ENCODE results near the gene BOC.

BOC gene

GRCh38 chr3:113285226-113285625 lies 73.9 kb downstream of the BOC start:
- no peak for DNase-seq (ENCODE audit: low read depth, low spot score)

- DNase-seq (ENCODE audit: low read depth, low spot score) = no peak
These were observed 74.4 kb downstream of the BOC start for GRCh38 chr3:113285741-113286140.

- DNase-seq (ENCODE audit: low read depth, low spot score) = no peak
These were observed 75.2 kb downstream of the BOC start for GRCh38 chr3:113286524-113286923.

- DNase-seq (ENCODE audit: low read depth, low spot score) = no peak
These were observed 75.9 kb downstream of the BOC start for GRCh38 chr3:113287111-113287802.

- DNase-seq (ENCODE audit: low read depth, low spot score) = peak; percentile 20
These were observed 76.7 kb downstream of the BOC start for GRCh38 chr3:113287803-113288648.

- no peak for DNase-seq (ENCODE audit: low read depth, low spot score)
These were observed 77.5 kb downstream of the BOC start for GRCh38 chr3:113288881-113289280.

GRCh38 chr3:113291572-113291971 lies 80.2 kb downstream of the BOC start:
- DNase-seq (ENCODE audit: low read depth, low spot score) = no peak

- DNase-seq (ENCODE audit: low read depth, low spot score) = no peak
These were observed 81.6 kb downstream of the BOC start for GRCh38 chr3:113292933-113293332.

GRCh38 chr3:113293348-113293747 lies 82.0 kb downstream of the BOC start:
- no peak for DNase-seq (ENCODE audit: low read depth, low spot score)

- no peak for DNase-seq (ENCODE audit: low read depth, low spot score)
These were observed 84.1 kb downstream of the BOC start for GRCh38 chr3:113295463-113295862.

GRCh38 chr3:113297287-113297686 lies 85.9 kb downstream of the BOC start:
- DNase-seq (ENCODE audit: low read depth, low spot score) = no peak

GRCh38 chr3:113297841-113298240 lies 86.5 kb downstream of the BOC start:
- no peak for DNase-seq (ENCODE audit: low read depth, low spot score)

GRCh38 chr3:113300596-113300995 lies 89.2 kb downstream of the BOC start:
- DNase-seq (ENCODE audit: low read depth, low spot score) = no peak

- no peak for DNase-seq (ENCODE audit: low read depth, low spot score)
These were observed 92.7 kb downstream of the BOC start for GRCh38 chr3:113304102-113304501.

- no peak for DNase-seq (ENCODE audit: low read depth, low spot score)
These were observed 93.6 kb downstream of the BOC start for GRCh38 chr3:113304856-113305540.

GRCh38 chr3:113310960-113311359 lies 99.6 kb downstream of the BOC start:
- no peak for DNase-seq (ENCODE audit: low read depth, low spot score)

GRCh38 chr3:113312416-113312815 lies 101.1 kb downstream of the BOC start:
- no peak for DNase-seq (ENCODE audit: low read depth, low spot score)

GRCh38 chr3:113314923-113315322 lies 103.6 kb downstream of the BOC start:
- no peak for DNase-seq (ENCODE audit: low read depth, low spot score)

- no peak for DNase-seq (ENCODE audit: low read depth, low spot score)
These were observed 118.4 kb downstream of the BOC start for GRCh38 chr3:113329757-113330156.

GRCh38 chr3:113330742-113331141 lies 119.4 kb downstream of the BOC start:
- no peak for DNase-seq (ENCODE audit: low read depth, low spot score)

GRCh38 chr3:113331187-113331586 lies 119.8 kb downstream of the BOC start:
- no peak for DNase-seq (ENCODE audit: low read depth, low spot score)

All from activated naive CD8-positive, alpha-beta T cell treated with anti-CD3 and anti-CD28 coated beads, Interleukin-2, amount 50 U/mL, for 16 hours (primary cell).